Tibial nerve (tissue), 4 donors: ENCODE results near the gene MBOAT2. TPM values are rescaled to one million over a fixed set of nuclear protein-coding genes. Genes with fewer than 3 reads are reported as not detected.
"Not testable (repeated sequence)": the region's sequence is repeated elsewhere in the genome, so short reads cannot be mapped to it uniquely, and the experiment has no call there.

Experiments used
- DNase-seq, 2 donors: peaks; one replicate each; pipeline ENCODE4 v3.0.0-alpha.2; 2019; ENCODE audit warnings: low spot score in 2 of 2
- H3K27ac ChIP-seq, 4 donors: fragments of 200-600 bp; sonication (generic) in 3 of 4; one replicate each; pipeline ENCODE4 v1.5.1; 2017 to 2019; ENCODE audit warnings: mild to moderate bottlenecking in 1 of 4
- H3K27me3 ChIP-seq, 2 donors: fragments of 200-600 bp; sonication (generic) in 1 of 2; one replicate each; pipeline versions ENCODE4 v1.5.1 to v1.6.0; 2017 to 2019
- H3K36me3 ChIP-seq, 3 donors: fragments of 200-600 bp; sonication (generic); one replicate each; pipeline ENCODE4 v1.5.1; 2018 to 2019
- H3K4me1 ChIP-seq, 4 donors: fragments of 200-600 bp; sonication (generic) in 3 of 4; one replicate each; pipeline ENCODE4 v1.5.1; 2017 to 2019
- H3K4me3 ChIP-seq, 4 donors: fragments of 200-600 bp; sonication (generic) in 3 of 4; one replicate each; pipeline ENCODE4 v1.5.1; 2017 to 2019; ENCODE audit warnings: mild to moderate bottlenecking in 1 of 4, moderate library complexity in 1 of 4
- H3K9me3 ChIP-seq, 4 donors: fragments of 200-600 bp; sonication (generic) in 3 of 4; one replicate each; pipeline ENCODE4 v1.5.1; 2017 to 2019
- EP300 ChIP-seq, 2 donors: sonication (generic); formaldehyde crosslinking; IDR thresholded peaks; one replicate each; pipeline ENCODE4 v1.6.1; 2017; ENCODE audit warnings: antibody characterized with exemption in 2 of 2, mild to moderate bottlenecking in 1 of 2
- POLR2A ChIP-seq, 2 donors: fragments of 450-650 bp; IDR thresholded peaks; one replicate each; pipeline ENCODE4 v1.6.1; 2017; ENCODE audit warnings: antibody characterized with exemption in 2 of 2, mild to moderate bottlenecking in 2 of 2, moderate library complexity in 2 of 2
- WGBS, 2 donors: methylation state at CpG; one replicate each; pipeline ENCODE4 v1.1.5; 2018; 5-methylcytosine and 5-hydroxymethylcytosine counted together
- total RNA-seq, 4 donors: library from RNA; depleted of rRNA; stranded (reverse); fragments of >200 nt; gene quantifications; one replicate each; pipeline ENCODE4 v1.1.0, GENCODE V29; 2016
- TF ChIP-seq, protein P1 (sequence below), 5 experiments: fragments of 200-600 bp in 3 of 5; fragments of 450-650 bp in 2 of 5; sonication (generic) in 3 of 5; IDR thresholded peaks; one replicate each; pipeline ENCODE4 v1.5.1; 2016 to 2019; ENCODE audit warnings: antibody characterized with exemption in 5 of 5, mild to moderate bottlenecking in 3 of 5, moderate library complexity in 2 of 5

Gene MBOAT2
- 10 to 100 TPM; 23.7 to 56.2 (median 45.5) TPM for total RNA-seq

DNA sequence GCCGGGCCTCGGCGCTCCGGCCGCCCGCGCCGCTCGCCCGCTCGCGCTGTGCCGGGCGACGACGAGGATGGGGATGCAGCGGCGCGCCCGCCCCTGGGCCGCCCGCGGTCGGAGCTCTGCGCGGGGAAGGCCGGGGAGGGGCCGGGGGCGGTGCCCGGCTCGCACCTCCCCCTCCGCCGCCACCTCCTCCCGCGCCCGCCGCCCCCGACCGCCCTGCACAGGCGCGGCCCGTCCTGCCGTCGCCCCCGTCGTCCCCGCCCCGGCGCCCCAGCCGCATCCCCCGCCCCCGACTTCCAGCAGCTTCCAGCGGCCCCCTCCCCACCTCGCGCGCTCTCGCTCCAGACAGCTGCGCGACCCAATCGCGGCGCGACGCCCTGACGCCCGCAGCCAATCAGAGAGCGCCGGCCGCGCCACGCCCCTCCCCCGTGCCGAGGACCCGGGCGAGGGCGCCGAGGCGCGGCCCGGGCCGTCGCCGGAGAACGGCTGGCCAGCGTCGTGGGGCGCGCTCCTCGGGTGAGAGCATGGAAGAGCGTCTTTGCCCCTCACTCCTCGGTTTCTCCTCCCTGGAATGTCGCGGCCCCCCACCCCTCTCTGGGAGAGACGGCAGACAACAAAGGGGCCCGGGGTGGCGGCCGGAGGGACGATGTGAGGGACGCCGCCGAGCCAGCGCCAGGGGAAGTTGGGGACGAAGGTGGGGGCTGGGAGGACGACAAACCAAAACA lies at the start of gene MBOAT2:
Gene MBOAT2, minus strand, starts transcription at position 69 of the 722 bp plus-strand sequence. CDS start 70 bp downstream, outside the sequence.
- TF ChIP-seq, protein P1, sequence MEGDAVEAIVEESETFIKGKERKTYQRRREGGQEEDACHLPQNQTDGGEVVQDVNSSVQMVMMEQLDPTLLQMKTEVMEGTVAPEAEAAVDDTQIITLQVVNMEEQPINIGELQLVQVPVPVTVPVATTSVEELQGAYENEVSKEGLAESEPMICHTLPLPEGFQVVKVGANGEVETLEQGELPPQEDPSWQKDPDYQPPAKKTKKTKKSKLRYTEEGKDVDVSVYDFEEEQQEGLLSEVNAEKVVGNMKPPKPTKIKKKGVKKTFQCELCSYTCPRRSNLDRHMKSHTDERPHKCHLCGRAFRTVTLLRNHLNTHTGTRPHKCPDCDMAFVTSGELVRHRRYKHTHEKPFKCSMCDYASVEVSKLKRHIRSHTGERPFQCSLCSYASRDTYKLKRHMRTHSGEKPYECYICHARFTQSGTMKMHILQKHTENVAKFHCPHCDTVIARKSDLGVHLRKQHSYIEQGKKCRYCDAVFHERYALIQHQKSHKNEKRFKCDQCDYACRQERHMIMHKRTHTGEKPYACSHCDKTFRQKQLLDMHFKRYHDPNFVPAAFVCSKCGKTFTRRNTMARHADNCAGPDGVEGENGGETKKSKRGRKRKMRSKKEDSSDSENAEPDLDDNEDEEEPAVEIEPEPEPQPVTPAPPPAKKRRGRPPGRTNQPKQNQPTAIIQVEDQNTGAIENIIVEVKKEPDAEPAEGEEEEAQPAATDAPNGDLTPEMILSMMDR (IDR thresholded peaks at IDR 0.05): peak in 2 of 5 experiments; percentile 10 to 34
- peak in 1 of 2 donors; percentile 90 for TF ChIP-seq EP300 (IDR thresholded peaks at IDR 0.05)
- peak; percentile 61 to 93 for TF ChIP-seq POLR2A (IDR thresholded peaks at IDR 0.05)
- no peaks in the 10 kb centered on the region for H3K9me3 ChIP-seq
- peak; percentile 69 to 75 for DNase-seq
- H3K4me3 ChIP-seq: peak within 1 kb of the TSS; percentile 69 to 88 (median 72)
- WGBS, 2 donors: 0 to 1% methylated on average over 24 to 39 of the region's 104 CpGs
- H3K27ac ChIP-seq: peak within 1 kb of the TSS; percentile 89 to 94 (median 94)
- no peaks in the 10 kb centered on the region for H3K27me3 ChIP-seq
- H3K4me1 ChIP-seq: peaks cover 0 to 20% (median 4%) of the 10 kb centered on the region in 4 donors
- H3K36me3 ChIP-seq: no peaks in the 10 kb centered on the region

- TF ChIP-seq POLR2A (IDR thresholded peaks at IDR 0.05): no peak
- TF ChIP-seq EP300 (IDR thresholded peaks at IDR 0.05): no peak
- TF ChIP-seq, protein P1 (IDR thresholded peaks at IDR 0.05): no peak
- no peak overlapping the region for H3K27ac ChIP-seq
- H3K27me3 ChIP-seq: no peaks in the 10 kb centered on the region
- DNase-seq: no peak
- H3K4me1 ChIP-seq: no peaks in the 10 kb centered on the region
- H3K36me3 ChIP-seq: no peaks in the 10 kb centered on the region
- no peaks in the 10 kb centered on the region for H3K9me3 ChIP-seq
- H3K4me3 ChIP-seq: no peak overlapping the region
- 91 to 93% methylated on average over 6 of the region's 6 CpGs for WGBS, 2 donors
Measured at GRCh38 chr2:9052821-9053533, 49.5 kb upstream of the MBOAT2 start.

- H3K27me3 ChIP-seq, H3K36me3 ChIP-seq, H3K27ac ChIP-seq, H3K4me3 ChIP-seq, DNase-seq, H3K9me3 ChIP-seq, H3K4me1 ChIP-seq: not testable (repeated sequence)
- WGBS, 2 donors: 92 to 94% methylated on average over 5 of the region's 5 CpGs
Measured at GRCh38 chr2:9051451-9051850, 48.0 kb upstream of the MBOAT2 start.

- TF ChIP-seq POLR2A (IDR thresholded peaks at IDR 0.05): no peak
- TF ChIP-seq, protein P1 (IDR thresholded peaks at IDR 0.05): no peak
- no peak overlapping the region for H3K4me3 ChIP-seq
- H3K27ac ChIP-seq: no peak overlapping the region
- no peaks in the 10 kb centered on the region for H3K36me3 ChIP-seq
- no peaks in the 10 kb centered on the region for H3K9me3 ChIP-seq
- no peaks in the 10 kb centered on the region for H3K27me3 ChIP-seq
- 84 to 88% methylated on average over 10 of the region's 10 CpGs for WGBS, 2 donors
- no peaks in the 10 kb centered on the region for H3K4me1 ChIP-seq
- no peak for DNase-seq
Measured at GRCh38 chr2:9050122-9050809, 46.8 kb upstream of the MBOAT2 start.

GRCh38 chr2:9045595-9045994 lies 42.1 kb upstream of the MBOAT2 start:
- H3K27me3 ChIP-seq: no peaks in the 10 kb centered on the region
- no peak for TF ChIP-seq EP300 (IDR thresholded peaks at IDR 0.05)
- TF ChIP-seq, protein P1 (IDR thresholded peaks at IDR 0.05): no peak
- TF ChIP-seq POLR2A (IDR thresholded peaks at IDR 0.05): no peak
- H3K27ac ChIP-seq: no peak overlapping the region
- no peak for DNase-seq
- no peak overlapping the region for H3K4me3 ChIP-seq
- H3K4me1 ChIP-seq: no peaks in the 10 kb centered on the region
- 81 to 87% methylated on average over 7 of the region's 7 CpGs for WGBS, 2 donors
- H3K36me3 ChIP-seq: no peaks in the 10 kb centered on the region
- no peaks in the 10 kb centered on the region for H3K9me3 ChIP-seq

DNA sequence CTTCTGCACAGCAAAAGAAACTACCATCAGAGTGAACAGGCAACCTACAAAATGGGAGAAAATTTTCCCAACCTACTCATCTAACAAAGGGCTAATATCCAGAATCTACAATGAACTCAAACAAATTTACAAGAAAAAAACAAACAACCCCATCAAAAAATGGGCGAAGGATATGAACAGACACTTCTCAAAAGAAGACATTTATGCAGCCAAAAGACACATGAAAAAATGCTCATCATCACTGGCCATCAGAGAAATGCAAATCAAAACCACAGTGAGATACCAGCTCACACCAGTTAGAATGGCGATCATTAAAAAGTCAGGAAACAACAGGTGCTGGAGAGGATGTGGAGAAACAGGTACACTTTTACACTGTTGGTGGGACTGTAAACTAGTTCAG lies 40.0 kb upstream of the MBOAT2 start:
- H3K9me3 ChIP-seq, DNase-seq, H3K4me3 ChIP-seq, H3K27ac ChIP-seq, H3K36me3 ChIP-seq, H3K27me3 ChIP-seq, H3K4me1 ChIP-seq: not testable (repeated sequence)
- 88 to 100% methylated on average over 2 of the region's 2 CpGs for WGBS, 2 donors
